Dermis microvascular lymphatic vessel endothelial cell (primary cell): ENCODE measurements around the gene AZIN2. TPM values are rescaled to one million over a fixed set of nuclear protein-coding genes. Genes with fewer than 3 reads are reported as not detected.
"Not testable (repeated sequence)": the region's sequence is repeated elsewhere in the genome, so short reads cannot be mapped to it uniquely, and the experiment has no call there.

Source experiments
- DNase-seq, 2 donors: peaks; one replicate each; pipeline versions ENCODE4 v3.0.0 to v3.0.0-alpha.2; 2010; ENCODE audit warnings: low read depth in 2 of 2
- total RNA-seq: library from RNA; depleted of rRNA; stranded (reverse); fragments of >200 nt; gene quantifications from 2 replicates; pipeline ENCODE4 v1.2.1, GENCODE V29; 2014

The AZIN2 gene
- total RNA-seq, 1 donor from 2014 or later: 0.64 TPM

DNA sequence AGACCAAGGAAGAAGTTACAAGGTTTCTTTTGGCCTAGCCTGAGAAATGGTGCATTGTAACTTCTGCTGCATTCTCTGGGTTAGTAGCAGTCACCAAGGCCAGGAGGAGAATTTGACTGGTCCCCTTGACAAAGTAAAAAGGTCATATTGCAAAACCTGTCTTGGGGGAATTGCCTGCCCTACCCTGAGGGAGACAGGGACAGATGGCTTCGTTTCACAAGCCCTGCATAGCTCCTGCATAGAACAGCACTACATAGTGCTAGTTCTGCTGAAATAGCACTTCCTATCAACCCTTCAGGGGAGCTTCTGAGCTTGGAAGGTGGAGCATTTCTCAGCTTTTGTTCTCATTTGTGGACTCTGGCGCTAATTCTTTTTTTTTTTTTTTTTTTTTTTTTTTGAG, 23.9 kb upstream of the AZIN2 start:
- no peak for DNase-seq

GRCh38 chr1:33060579-33061083, 20.3 kb upstream of the AZIN2 start:
- DNase-seq: peak in 1 of 2 donors; percentile 63

- no peak for DNase-seq
Observed at GRCh38 chr1:33061834-33062233, 19.1 kb upstream of the AZIN2 start.

DNA sequence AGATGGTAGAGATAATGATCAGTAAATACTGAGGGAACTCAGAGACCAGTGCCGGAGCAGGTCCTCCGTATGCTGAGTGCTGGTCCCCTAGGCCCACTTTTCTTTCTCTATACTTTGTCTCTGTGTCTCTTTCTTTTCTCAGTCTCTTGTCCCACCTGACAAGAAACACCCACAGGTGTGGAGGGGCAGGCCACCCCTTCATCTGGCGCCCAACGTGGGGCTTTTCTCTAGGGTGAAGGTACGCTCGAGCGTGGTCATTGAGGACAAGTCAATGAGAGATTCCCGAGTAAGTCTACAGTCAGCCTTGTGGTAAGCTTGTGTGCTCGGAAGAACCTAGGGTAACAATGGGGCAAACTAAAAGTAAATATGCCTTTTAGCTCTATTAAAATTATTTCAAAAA, 16.7 kb upstream of the AZIN2 start:
- not testable (repeated sequence) for DNase-seq

DNA sequence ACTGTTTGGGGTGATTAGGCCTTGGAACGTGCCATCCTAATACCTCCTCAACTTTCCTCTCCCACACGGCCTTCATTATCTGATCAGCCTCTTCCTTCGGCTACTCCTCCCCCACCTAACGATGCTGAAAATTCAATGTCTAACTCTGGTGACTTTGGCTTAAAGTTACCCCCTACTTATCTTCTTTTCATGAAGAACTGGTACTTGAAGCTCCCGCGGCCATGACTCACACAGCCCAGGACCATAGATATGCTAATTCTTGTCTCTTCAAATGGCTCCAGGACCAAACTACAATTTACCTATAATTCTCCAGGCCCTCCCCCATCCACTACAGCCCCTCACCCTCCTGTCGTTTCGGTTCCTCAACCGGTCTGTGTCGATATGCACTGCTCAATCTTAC, 15.7 kb upstream of the AZIN2 start:
- no peak for DNase-seq

- DNase-seq: not testable (repeated sequence)
Observed at GRCh38 chr1:33066477-33066876, 14.5 kb upstream of the AZIN2 start.

GRCh38 chr1:33068108-33068507, 12.8 kb upstream of the AZIN2 start:
- DNase-seq: not testable (repeated sequence)

DNA sequence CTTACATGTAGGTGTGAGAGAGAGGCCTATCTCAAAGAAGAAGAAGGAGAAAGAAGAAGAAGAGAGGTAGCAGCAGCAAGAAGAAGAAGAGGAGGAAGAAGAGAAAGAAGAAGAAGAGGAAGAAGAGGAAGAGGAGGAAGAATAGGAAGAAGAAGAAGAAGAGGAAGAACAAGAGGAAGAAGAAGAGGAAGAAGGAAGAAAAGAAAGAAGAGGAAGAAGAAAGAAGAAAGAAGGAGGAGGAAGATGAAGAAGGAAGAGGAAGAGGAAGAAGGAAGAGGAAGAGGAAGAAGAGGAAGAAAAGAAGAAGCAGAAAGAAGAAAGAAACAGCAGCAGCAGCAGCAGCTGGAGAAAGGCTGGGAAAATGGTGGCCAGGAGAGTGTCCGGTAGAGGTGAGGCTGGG, 10.3 kb upstream of the AZIN2 start:
- DNase-seq: no peak

DNA sequence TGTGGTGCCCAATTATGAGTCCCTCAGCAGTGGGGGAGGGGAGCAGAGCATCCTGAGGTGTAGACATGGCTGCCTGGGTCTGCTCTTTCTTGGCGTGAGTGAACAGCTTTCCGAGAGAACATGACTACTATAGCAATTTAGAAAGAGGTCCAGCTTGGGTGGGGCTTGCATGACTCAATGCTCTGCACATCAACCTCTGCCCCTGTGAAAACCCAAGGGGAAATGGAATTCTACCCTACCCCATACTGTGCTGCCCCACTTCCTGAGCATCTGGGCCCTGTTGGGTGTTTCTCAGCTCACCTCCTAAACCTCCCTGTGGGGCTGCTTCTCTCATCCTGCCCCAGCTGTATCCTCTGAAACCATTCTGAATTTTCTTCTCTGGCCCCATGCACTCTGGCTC, 8.2 kb upstream of the AZIN2 start:
- DNase-seq: no peak

GRCh38 chr1:33074193-33074945, 6.6 kb upstream of the AZIN2 start:
- no peak for DNase-seq

DNA sequence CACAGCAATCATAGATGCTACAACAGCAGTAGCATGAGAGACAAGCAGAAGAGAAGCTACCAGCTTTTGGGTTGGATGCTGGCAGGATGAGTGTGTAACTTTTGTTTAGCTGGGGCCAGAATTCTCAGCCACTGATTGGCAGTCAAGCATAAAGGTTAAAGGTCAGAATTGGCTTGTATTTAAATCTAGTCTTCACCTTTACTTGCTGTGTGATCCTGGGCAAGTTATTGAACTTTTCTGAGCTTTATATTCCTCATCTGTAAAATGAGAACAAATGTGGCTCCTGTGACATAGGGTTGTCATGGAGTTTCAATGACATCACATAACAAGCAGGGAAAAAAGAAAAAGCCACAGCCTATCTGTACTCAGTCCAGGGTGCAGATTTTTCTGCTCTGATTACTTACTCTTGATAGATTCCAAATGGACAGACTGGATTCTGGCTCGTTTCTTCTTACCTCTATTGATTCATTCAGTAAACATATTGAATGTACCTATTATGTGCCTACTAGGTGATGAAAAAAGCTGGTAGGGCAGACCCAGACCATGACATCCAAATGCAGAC, 2.8 kb upstream of the AZIN2 start:
- no peak for DNase-seq

- no peak for DNase-seq
Observed at GRCh38 chr1:33080373-33080772, 580 bp upstream of the AZIN2 start.

DNA sequence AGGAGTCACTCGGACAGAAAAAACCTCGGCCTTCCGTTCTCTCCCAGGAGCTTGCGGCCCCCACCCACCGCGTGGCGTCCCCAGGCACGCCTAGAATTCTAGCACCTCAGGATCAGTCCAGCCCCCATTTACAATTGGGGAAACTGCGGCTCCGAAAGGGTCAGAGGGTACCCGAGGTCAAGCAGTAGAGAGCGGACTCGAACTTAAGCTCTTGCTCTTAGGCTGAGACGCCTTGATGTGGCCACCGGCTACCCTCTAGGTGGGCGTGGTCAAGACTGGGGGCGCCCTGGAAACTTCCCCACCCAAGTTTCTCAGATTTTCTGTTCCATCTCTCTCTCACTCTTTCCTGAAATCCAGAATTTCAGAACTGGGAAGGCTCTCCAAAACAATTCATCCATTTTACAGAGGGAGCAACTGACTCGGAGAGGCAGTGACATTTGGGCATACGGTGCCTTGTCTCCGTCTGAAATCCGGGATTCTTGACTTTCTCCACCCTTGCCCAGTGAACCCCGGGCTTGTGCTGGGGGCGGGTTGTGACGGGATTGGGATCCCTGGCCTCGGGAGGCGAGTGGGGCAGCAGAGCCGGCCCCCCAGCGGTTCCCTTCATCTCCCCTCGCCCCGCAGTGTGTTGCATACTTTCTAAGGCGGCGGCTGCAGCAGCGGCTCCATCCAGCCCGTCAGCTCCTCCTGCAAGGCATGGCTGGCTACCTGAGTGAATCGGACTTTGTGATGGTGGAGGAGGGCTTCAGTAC, 777 bp downstream of the AZIN2 start:
- DNase-seq: no peak

GRCh38 chr1:33082575-33083108, 1.7 kb downstream of the AZIN2 start:
- no peak for DNase-seq

GRCh38 chr1:33085332-33085731, 4.4 kb downstream of the AZIN2 start:
- DNase-seq: no peak

DNA sequence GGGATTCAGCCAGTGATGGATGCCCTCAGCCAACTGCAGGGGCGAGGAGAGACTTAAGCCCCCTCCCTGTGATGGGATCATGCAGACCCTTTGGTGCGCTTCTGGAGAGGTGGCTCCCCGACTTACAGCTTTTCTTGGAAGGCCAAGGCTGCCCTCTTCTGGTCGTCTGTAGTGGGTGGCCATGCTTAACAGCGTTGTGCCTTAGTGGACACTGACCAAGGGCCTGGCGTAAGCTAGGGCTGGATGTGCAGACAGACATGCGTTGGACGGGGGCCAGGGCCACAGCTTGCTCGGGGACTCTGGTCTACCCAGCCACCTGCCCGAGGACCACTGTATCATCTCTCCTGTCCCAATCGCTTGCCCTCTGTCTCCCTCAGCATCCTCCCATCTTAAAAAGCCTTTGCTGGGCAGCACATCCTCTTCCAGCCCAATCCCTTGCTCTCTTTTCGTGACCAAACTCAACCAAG, 5.5 kb downstream of the AZIN2 start:
- peak; percentile 70 to 87 for DNase-seq

GRCh38 chr1:33087677-33088076, 6.7 kb downstream of the AZIN2 start:
- no peak for DNase-seq

DNA sequence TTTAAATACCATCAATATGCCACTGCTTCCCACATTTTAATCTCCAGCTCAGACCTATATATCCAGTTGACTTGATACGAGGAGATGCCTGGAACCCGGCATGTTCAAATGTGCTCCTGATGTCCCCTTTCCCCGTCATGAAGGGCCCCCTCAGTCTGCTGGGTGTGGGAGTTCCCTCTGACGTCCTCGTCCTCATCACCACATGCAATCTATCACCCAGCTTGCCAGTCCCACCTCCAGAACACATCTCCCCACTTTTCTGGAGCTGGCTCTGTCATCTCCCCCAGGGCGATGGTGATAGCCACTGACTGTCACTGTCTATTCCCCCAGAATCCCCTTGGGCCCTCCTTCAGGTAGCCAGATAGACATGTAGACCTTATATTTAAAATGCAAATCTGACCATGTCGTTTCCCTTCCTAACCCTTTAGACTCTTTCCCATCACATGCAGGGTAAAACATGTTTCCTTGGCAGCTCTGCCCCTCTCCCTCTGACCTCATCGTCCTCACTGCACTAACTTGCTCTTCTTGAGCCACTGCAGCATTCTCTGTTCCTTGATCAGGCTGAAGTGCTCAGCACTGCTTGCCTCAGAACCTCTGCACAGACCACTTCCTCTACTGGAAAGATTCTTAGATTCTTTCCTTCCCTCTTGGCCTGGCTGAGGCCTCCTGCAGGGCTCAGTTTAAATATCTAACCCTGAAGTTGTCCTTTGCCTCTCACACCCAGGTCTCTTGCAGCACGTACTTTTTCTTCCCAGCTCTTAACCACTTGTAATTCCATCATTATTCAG, 7.4 kb downstream of the AZIN2 start:
- DNase-seq: no peak

- peak in 1 of 2 donors; percentile 5 for DNase-seq
Observed at GRCh38 chr1:33089457-33089856, 8.5 kb downstream of the AZIN2 start.

- DNase-seq: no peak
Observed at GRCh38 chr1:33092438-33092837, 11.5 kb downstream of the AZIN2 start.

DNA sequence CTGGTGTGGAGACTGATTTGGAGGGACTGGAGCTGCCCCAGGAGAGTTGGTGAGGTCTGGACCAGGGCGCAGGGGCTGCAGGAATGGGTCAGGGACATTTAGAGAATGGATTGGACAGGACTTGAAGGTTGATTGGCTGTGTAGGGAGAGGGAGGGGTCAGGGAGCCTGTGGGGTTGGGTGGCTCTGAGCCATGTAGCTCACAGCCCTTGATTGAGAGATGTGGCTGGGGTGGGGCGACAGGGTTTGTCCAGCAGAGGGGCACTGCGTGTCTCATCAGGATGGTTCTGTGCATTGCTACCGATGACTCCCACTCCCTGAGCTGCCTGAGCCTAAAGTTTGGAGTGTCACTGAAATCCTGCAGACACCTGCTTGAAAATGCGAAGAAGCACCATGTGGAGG, 12.1 kb downstream of the AZIN2 start:
- no peak for DNase-seq
